HG02588 (cell line): Measurements from ENCODE around the gene RNASE2.
"Not testable (repeated sequence)": the region's sequence is repeated elsewhere in the genome, so short reads cannot be mapped to it uniquely, and the experiment has no call there.

Source experiments
- ATAC-seq: cut with Tn5 transposase; IDR thresholded peaks from one replicate; pipeline ENCODE4 v1.9.1; 2021; ENCODE audit warnings: mild to moderate bottlenecking, moderate library complexity; ENCODE audit not compliant: unreplicated experiment

The RNASE2 gene

DNA sequence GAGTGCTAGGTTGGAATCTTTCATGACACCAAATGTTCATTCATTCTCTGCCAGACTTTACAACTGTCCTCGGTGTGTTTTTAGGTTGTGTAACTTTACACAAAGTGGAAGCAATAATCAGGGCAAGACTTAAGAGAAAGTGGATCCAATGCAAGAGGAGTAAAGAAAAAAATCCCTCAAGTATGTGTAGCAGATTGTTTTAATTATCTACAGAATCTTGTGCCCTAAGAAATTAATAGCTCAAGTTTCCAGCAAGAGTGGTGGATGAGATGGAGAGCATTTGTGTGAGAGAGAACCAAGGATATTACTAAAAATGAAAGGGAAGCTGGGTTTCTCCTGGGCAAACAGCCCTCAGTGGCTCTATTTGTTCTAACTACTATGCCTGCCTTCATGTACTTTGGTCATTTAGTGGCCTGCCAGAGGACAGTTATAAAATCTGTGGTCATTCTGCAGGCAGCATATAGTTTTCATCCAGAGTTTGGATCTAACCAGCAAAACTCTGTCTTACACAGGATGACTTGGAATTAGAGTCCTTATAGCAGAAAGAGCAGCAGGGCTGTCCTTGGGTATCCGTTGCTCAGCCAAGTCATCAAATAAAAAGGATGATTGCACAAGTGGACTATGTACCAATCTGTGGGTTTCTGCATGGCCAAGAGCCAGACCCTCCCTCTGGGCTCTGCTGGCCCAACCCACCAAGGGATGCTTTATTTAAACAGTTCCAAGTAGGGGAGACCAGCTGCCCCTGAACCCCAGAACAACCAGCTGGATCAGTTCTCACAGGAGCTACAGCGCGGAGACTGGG lies at the start of gene RNASE2:
Gene RNASE2, plus strand, starts transcription at position 752 of the 802 bp plus-strand sequence. CDS start 285 bp downstream, outside the sequence.
- not testable (repeated sequence) for ATAC-seq

GRCh38 chr14:20905676-20906075 lies 49.6 kb upstream of the RNASE2 start:
- ATAC-seq: no peak

DNA sequence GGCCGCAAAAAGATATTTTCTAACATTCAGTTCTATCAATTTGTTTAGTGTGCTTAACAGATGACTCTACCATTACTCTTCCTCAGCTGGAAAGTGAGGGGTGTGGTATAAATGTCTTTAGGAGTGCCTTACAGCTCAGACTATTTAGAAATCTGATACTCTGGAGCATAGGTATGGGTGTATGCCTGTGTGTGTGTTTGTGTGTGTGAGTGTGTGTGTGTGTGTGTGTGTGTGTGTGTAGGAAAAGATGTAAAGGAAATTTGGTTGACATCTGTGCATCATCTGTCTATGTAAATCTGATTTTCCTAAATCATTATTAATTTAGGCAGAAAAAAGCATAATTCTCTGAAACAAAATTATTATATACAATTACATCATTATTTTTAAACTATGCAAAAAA lies 48.1 kb upstream of the RNASE2 start:
- no peak for ATAC-seq

- ATAC-seq: not testable (repeated sequence)
Measured at GRCh38 chr14:20910822-20911221, 44.5 kb upstream of the RNASE2 start.

DNA sequence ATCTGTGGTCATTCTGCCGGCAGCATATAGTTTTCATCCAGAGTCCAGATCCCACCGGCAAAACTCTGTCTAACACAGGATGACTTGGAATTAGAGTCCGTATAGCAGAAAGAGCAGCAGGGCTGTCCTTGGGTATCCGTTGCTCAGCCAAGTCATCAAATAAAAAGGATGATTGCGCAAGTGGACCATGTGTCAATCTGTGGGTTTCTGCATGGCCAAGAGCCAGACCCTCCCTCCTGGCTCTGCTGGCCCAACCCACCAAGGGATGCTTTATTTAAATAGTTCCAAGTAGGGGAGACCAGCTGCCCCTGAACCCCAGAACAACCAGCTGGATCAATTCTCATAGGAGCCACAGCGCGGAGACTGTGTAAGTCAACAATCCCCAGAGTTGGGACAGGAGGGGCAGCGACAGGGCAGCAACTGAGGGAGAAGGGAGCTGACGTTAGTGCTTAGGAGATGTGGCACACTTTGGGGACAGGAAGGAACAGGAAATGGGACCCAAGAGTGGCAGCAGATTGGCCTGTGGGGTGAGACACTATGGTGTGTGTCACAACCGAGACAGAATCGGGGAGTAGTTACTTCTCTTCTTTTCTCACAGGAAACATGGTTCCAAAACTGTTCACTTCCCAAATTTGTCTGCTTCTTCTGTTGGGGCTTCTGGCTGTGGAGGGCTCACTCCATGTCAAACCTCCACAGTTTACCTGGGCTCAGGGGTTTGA lies 36.1 kb upstream of the RNASE2 start:
- not testable (repeated sequence) for ATAC-seq

GRCh38 chr14:20923766-20924297 lies 31.5 kb upstream of the RNASE2 start:
- not testable (repeated sequence) for ATAC-seq

DNA sequence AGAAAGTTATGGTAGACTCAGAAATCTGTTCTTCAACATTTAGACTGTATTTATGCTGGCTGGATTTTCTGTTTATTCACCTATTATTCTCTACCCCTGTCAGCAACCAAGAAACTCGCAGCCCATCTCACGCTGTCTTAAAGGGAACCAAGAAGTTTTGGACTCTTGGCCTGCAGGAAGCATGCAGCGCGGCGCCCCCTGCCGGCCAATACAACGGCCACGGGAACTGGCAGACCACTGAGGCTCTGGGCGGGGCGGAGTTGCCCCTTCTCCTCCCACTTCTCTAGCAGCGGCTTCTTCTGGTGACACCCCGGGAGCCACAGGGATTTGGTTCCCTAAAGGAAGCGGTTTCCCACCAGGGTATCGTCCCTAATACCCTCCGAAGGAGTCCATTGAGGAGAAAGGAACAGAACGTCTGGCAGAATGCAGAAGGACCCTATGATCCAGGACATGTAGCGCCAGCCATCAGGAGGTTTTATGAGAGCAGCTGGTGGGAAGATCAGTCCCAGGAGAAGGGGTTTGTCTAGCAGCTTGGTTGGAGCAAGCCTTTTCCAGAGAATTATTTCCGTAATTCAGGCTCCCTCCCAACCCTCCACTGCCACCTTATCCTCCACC lies 21.0 kb upstream of the RNASE2 start:
- ATAC-seq: no peak

GRCh38 chr14:20935303-20935984 lies 19.8 kb upstream of the RNASE2 start:
- ATAC-seq: no peak

DNA sequence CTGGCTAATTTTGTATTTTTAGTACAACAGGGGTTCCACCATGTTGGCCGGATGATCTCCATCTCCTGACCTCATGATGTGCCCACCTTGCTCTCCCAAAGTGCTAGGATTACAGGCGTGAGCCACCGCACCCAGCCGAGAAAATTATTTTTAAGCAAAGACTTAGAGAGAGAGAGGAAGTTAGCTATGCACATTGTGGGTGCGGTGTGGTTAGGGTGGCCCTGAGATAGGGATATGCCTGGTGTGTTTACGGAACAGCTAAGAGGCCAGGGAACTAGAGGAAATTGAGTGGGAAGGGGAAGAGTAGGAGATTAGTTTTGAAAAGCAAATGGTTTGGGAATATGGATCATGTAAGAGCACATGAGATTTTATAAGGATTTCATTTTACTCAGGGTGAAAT lies 10.1 kb upstream of the RNASE2 start:
- ATAC-seq: not testable (repeated sequence)

- not testable (repeated sequence) for ATAC-seq
Measured at GRCh38 chr14:20946707-20947106, 8.6 kb upstream of the RNASE2 start.

DNA sequence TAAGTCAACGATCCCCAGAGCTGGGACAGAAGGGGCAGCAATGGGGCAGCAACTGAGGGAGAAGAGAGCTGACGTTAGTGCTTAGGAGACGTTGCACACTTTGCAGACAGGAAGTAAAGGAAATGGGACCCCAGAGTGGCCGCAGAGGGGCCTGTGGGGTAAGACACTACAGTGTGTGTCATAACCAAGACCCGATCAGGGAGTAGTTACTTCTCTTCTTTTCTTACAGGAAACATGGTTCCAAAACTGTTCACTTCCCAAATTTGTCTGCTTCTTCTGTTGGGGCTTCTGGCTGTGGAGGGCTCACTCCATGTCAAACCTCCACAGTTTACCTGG lies 219 bp downstream of the RNASE2 start:
- ATAC-seq: not testable (repeated sequence)

- no peak for ATAC-seq
Measured at GRCh38 chr14:20956376-20956976, 1.2 kb downstream of the RNASE2 start.

DNA sequence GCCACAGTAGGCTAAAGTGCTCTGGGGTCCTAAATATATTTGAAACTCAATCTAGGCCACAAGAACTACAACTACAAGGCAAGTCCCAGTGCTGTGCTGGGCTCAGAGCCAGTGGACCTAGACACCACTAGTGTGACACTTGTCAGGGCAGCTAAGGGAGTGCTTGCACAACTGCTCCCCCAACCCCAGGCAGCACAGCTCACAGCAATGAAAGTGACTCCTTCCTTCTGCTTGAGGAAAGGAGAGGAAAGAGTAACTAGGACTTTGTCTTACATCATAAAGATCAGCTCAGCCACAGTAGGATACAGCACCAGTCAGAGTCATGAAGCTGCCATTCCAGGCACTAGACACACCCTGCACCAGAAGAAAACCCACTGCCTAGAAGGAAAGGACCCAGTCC lies 3.7 kb downstream of the RNASE2 start:
- not testable (repeated sequence) for ATAC-seq

DNA sequence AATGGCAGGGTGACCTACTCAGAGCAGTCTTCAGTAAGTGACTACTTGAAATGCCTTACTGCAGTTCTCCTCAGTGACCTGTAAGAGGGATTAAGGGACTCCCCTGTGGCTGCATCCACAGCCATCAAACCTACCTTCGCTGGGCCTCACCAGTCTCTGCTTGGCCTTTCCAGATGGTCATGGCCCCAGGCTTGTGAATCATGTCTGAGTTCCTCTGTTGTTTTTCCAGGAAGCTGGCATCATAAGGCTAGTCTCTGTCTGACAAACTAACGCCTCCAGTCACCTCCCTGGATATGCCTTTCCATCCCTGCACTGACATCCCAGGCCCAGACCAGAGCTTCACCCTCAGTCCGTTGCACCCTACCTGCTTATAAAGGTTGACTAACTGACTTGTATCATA lies 14.0 kb downstream of the RNASE2 start:
- ATAC-seq: no peak

GRCh38 chr14:20970647-20970982 lies 15.3 kb downstream of the RNASE2 start:
- ATAC-seq: peak; percentile 21

DNA sequence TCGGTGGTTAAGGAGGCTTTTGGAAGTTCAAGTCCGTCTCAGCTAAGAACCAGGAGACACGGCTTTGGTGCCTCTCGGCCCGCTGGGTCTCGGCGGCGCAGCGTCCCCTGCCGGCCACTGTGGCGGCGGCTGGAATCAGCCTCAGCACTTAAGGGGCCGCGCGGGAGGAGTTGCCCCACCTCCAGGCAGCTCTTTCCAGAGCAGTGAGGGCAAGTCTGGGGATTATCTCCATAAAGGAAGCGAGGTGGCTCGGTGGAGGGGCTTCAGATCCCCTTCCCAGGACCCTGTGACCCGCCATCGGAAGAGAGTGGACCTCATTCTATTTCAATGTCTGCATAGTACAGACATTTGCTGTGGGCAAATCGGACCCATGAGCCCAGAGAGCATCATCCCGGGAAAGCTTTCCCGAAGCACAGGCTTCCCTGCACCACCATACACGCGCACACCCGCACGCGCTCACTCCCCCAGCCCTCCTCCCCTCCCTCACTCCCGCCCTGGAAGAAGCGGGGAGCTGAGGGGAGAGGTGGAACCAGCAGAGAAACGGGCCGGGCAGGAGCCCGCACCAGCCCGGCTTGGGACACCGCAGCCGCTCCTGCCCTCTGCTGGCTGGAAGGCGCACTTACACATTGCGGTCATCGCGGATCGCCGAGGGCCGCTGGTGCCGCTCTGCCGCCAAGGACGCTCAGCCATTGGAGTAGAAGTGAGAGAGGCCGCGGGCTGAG lies 15.9 kb downstream of the RNASE2 start:
- peak; percentile 90 for ATAC-seq

- peak; percentile 32 for ATAC-seq
Measured at GRCh38 chr14:20971705-20972021, 16.4 kb downstream of the RNASE2 start.

GRCh38 chr14:20973501-20973900 lies 18.2 kb downstream of the RNASE2 start:
- no peak for ATAC-seq

DNA sequence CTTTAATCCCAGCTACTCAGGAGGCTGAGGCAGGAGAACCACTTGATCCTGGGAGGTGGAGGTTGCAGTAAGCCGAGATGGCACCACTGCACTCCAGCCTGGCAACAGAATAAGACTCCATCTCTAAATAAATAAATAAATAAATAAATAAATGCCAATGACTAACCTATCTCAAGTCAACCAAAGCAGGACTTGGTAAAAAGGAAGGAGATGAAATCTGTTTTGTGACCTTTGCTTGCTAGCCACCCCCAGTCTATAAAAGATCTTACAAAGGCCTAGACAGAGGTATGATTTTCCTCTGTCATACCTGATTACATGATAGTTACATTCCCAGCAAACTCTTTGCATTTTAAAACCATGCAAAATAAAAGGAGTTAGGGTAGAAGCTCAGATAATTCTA lies 21.0 kb downstream of the RNASE2 start:
- ATAC-seq: no peak

GRCh38 chr14:20978687-20979086 lies 23.4 kb downstream of the RNASE2 start:
- ATAC-seq: no peak
